Large intestine (tissue), 3 donors: ENCODE data around the gene MAML2. TPM values are rescaled to one million over a fixed set of nuclear protein-coding genes. Genes with fewer than 3 reads are reported as not detected.
A peak's percentile ranks its signal among the peaks of the same experiment; 100 is the strongest.

Experiments used
- DNase-seq, 2 donors: peaks; one replicate each; pipeline versions ENCODE4 v3.0.0 to v3.0.0-alpha.2; 2013
- H3K27ac ChIP-seq: one replicate; pipeline ENCODE4 v1.5.1; 2013; ENCODE audit warnings: low read length
- H3K27me3 ChIP-seq: 2 replicates; pipeline ENCODE4 v1.6.1; 2013; ENCODE audit warnings: low read length; ENCODE audit not compliant: control insufficient read depth, insufficient read depth
- H3K36me3 ChIP-seq: 2 replicates; pipeline ENCODE4 v1.6.1; 2013; ENCODE audit warnings: low read length; ENCODE audit not compliant: control insufficient read depth, insufficient read depth
- H3K4me1 ChIP-seq: one replicate; pipeline ENCODE4 v1.6.1; 2013; ENCODE audit warnings: low read length; ENCODE audit not compliant: control insufficient read depth, insufficient read depth
- H3K4me3 ChIP-seq: one replicate; pipeline ENCODE4 v1.5.1; 2013; ENCODE audit warnings: low read length
- H3K9me3 ChIP-seq: one replicate; pipeline ENCODE4 v1.6.1; 2013; ENCODE audit warnings: mild to moderate bottlenecking, low read depth, low read length, moderate library complexity; ENCODE audit not compliant: control insufficient read depth
- WGBS: methylation state at CpG from one replicate; pipeline ENCODE4 v1.1.5; 2013; ENCODE audit warnings: low lambda C conversion rate; ENCODE audit not compliant: insufficient coverage; 5-methylcytosine and 5-hydroxymethylcytosine counted together
- polyA plus RNA-seq: library from polyadenylated mRNA; unstranded; fragments of 120-200 nt; gene quantifications from one replicate; pipeline ENCODE4 v1.2.1, GENCODE V29; 2013

Gene MAML2
- polyA plus RNA-seq, 1 donor = 11.2 TPM

- H3K4me3 ChIP-seq = no peak overlapping the region
- H3K36me3 ChIP-seq = peaks cover 4% of the 10 kb centered on the region
- H3K4me1 ChIP-seq = peaks cover 22% of the 10 kb centered on the region
- no peaks in the 10 kb centered on the region for H3K27me3 ChIP-seq
- H3K27ac ChIP-seq = peak overlapping the region; percentile 77
- H3K9me3 ChIP-seq = no peaks in the 10 kb centered on the region
- DNase-seq = peak; percentile 46 to 75
Observed at GRCh38 chr11:96062134-96062533, 280.9 kb downstream of the MAML2 start.

GRCh38 chr11:96061730-96062129 is 281.3 kb downstream of the MAML2 start:
- 100% methylated on average over 1 of the region's 3 CpGs for whole genome bisulfite sequencing

GRCh38 chr11:96061069-96061468 is 281.9 kb downstream of the MAML2 start:
- Histone ChIP-seq H3K9me3 (no peaks in the 10 kb centered on the region), H3K4me1 (peaks cover 17% of the 10 kb centered on the region), H3K4me3 (no peak overlapping the region), H3K27ac (no peak overlapping the region), H3K27me3 (no peaks in the 10 kb centered on the region), H3K36me3 (peaks cover 2% of the 10 kb centered on the region)
- no CpG with 5 or more reads among the region's 2 CpGs for WGBS
- no peak for DNase-seq

More at GRCh38 chr11:96061730-96062129, 281.3 kb downstream of the MAML2 start:
- Histone ChIP-seq H3K36me3 (peaks cover 4% of the 10 kb centered on the region), H3K27ac (peak overlapping the region; percentile 77), H3K4me1 (peaks cover 18% of the 10 kb centered on the region), H3K4me3 (no peak overlapping the region), H3K9me3 (no peaks in the 10 kb centered on the region), H3K27me3 (no peaks in the 10 kb centered on the region)
- DNase-seq = no peak

GRCh38 chr11:96057502-96057901 is 285.5 kb downstream of the MAML2 start:
- no peak overlapping the region for H3K4me3 ChIP-seq
- no peaks in the 10 kb centered on the region for H3K27me3 ChIP-seq
- WGBS = 75% methylated on average over 2 of the region's 2 CpGs
- DNase-seq = no peak
- H3K36me3 ChIP-seq = no peaks in the 10 kb centered on the region
- no peaks in the 10 kb centered on the region for H3K9me3 ChIP-seq
- no peak overlapping the region for H3K27ac ChIP-seq
- H3K4me1 ChIP-seq = peaks cover 6% of the 10 kb centered on the region

GRCh38 chr11:96056576-96056975 is 286.4 kb downstream of the MAML2 start:
- no peak overlapping the region for H3K4me3 ChIP-seq
- peaks cover 7% of the 10 kb centered on the region for H3K4me1 ChIP-seq
- no peak for DNase-seq
- no CpG with 5 or more reads among the region's 2 CpGs for WGBS
- no peaks in the 10 kb centered on the region for H3K27me3 ChIP-seq
- no peaks in the 10 kb centered on the region for H3K36me3 ChIP-seq
- no peaks in the 10 kb centered on the region for H3K9me3 ChIP-seq
- H3K27ac ChIP-seq = no peak overlapping the region

GRCh38 chr11:96055706-96056387 is 287.1 kb downstream of the MAML2 start:
- no peaks in the 10 kb centered on the region for H3K36me3 ChIP-seq
- H3K4me3 ChIP-seq = no peak overlapping the region
- H3K9me3 ChIP-seq = no peaks in the 10 kb centered on the region
- H3K27me3 ChIP-seq = no peaks in the 10 kb centered on the region
- peaks cover 13% of the 10 kb centered on the region for H3K4me1 ChIP-seq
- no CpG with 5 or more reads among the region's 3 CpGs for WGBS
- H3K27ac ChIP-seq = no peak overlapping the region
- DNase-seq = no peak

GRCh38 chr11:96054870-96055705 is 287.9 kb downstream of the MAML2 start:
- H3K4me3 ChIP-seq = no peak overlapping the region
- H3K27ac ChIP-seq = no peak overlapping the region
- WGBS = 67% methylated on average over 1 of the region's 2 CpGs
- no peaks in the 10 kb centered on the region for H3K9me3 ChIP-seq
- DNase-seq = peak; percentile 21 to 44
- H3K27me3 ChIP-seq = no peaks in the 10 kb centered on the region
- H3K36me3 ChIP-seq = no peaks in the 10 kb centered on the region
- H3K4me1 ChIP-seq = peaks cover 17% of the 10 kb centered on the region

- Histone ChIP-seq H3K9me3 (no peaks in the 10 kb centered on the region), H3K27me3 (no peaks in the 10 kb centered on the region), H3K36me3 (no peaks in the 10 kb centered on the region), H3K27ac (no peak overlapping the region), H3K4me3 (no peak overlapping the region), H3K4me1 (peaks cover 25% of the 10 kb centered on the region)
- WGBS = 80% methylated on average over 1 of the region's 2 CpGs
- DNase-seq = no peak
Observed at GRCh38 chr11:96052921-96053651, 289.9 kb downstream of the MAML2 start.

GRCh38 chr11:96051820-96052219 is 291.2 kb downstream of the MAML2 start:
- Histone ChIP-seq H3K4me3 (no peak overlapping the region), H3K4me1 (peaks cover 25% of the 10 kb centered on the region), H3K36me3 (no peaks in the 10 kb centered on the region), H3K27ac (no peak overlapping the region), H3K9me3 (no peaks in the 10 kb centered on the region), H3K27me3 (no peaks in the 10 kb centered on the region)
- DNase-seq = no peak
- WGBS = 83% methylated on average over 1 of the region's 1 CpG

GRCh38 chr11:96050435-96051182 is 292.4 kb downstream of the MAML2 start:
- peak overlapping the region; percentile 75 for H3K27ac ChIP-seq
- peaks cover 34% of the 10 kb centered on the region for H3K4me1 ChIP-seq
- no peak overlapping the region for H3K4me3 ChIP-seq
- peak; percentile 78 to 92 for DNase-seq
- WGBS = no CpG with 5 or more reads among the region's 1 CpG
- no peaks in the 10 kb centered on the region for H3K36me3 ChIP-seq
- no peaks in the 10 kb centered on the region for H3K9me3 ChIP-seq
- no peaks in the 10 kb centered on the region for H3K27me3 ChIP-seq
